Cardiac muscle cell (in vitro differentiated cells and primary cell): ENCODE results near the gene RSBN1L. TPM values are rescaled to one million over a fixed set of nuclear protein-coding genes. Genes with fewer than 3 reads are reported as not detected.
"Not testable (repeated sequence)": the region's sequence is repeated elsewhere in the genome, so short reads cannot be mapped to it uniquely, and the experiment has no call there.

Experiments used
- DNase-seq, 2 donors: peaks; one replicate each; pipeline versions ENCODE4 v3.0.0 to v3.0.0-alpha.2; 2010 to 2017; ENCODE audit warnings: low read depth in 1 of 2, low spot score in 1 of 2
- H3K27ac ChIP-seq: fragments of 200-600 bp; sonication (generic); 2 replicates; pipeline ENCODE4 v1.5.1; 2016
- H3K27me3 ChIP-seq: fragments of 200-600 bp; sonication (generic); 2 replicates; pipeline ENCODE4 v1.6.0; 2016; ENCODE audit warnings: control low read depth
- H3K36me3 ChIP-seq: fragments of 200-600 bp; sonication (generic); 2 replicates; pipeline ENCODE4 v1.5.1; 2016; ENCODE audit warnings: control low read depth
- H3K4me1 ChIP-seq: fragments of 200-600 bp; sonication (generic); 2 replicates; pipeline ENCODE4 v1.8.1; 2017; ENCODE audit warnings: low read depth, mild to moderate bottlenecking, mixed run types
- H3K4me3 ChIP-seq: fragments of 200-600 bp; sonication (generic); 2 replicates; pipeline ENCODE4 v1.5.1; 2016; ENCODE audit warnings: mild to moderate bottlenecking
- H3K9me3 ChIP-seq: fragments of 200-600 bp; sonication (generic); 2 replicates; pipeline ENCODE4 v1.5.1; 2017; ENCODE audit warnings: low read depth, mild to moderate bottlenecking, control low read depth
- CTCF ChIP-seq: IDR thresholded peaks from 2 replicates; pipeline ENCODE4 v1.5.1; 2012; ENCODE audit warnings: low read depth, mild to moderate bottlenecking, low read length
- polyA plus RNA-seq: library from polyadenylated mRNA; unstranded; fragments of >200 nt; fragmentation: Nextera tagmentation; extraction: Ambion mirVana; gene quantifications from 2 replicates; pipeline ENCODE4 v1.2.1, GENCODE V29; 2016
- total RNA-seq: library from RNA; depleted of rRNA; stranded (reverse); fragments of >200 nt; gene quantifications from 2 replicates; pipeline ENCODE4 v1.2.3, GENCODE V29; 2016

RSBN1L gene
- total RNA-seq (13.6 and 24.6 TPM in 2 replicates), polyA plus RNA-seq (6.6 and 8.5 TPM in 2 replicates)

GRCh38 chr7:77696057-77696642, at the start of gene RSBN1L:
Gene RSBN1L (plus strand): TSS chr7:77696459. CDS start chr7:77696470, 11 bp downstream.
- peak within 1 kb of the TSS; percentile 96 for H3K27ac ChIP-seq
- no peaks in the 10 kb centered on the region for H3K36me3 ChIP-seq
- peak; percentile 98 to 99 for DNase-seq
- peak within 1 kb of the TSS; percentile 83 for H3K4me3 ChIP-seq
- no peaks in the 10 kb centered on the region for H3K9me3 ChIP-seq
- peak; percentile 36 for TF ChIP-seq CTCF
- H3K4me1 ChIP-seq, result peaks cover 13% of the 10 kb centered on the region
- H3K27me3 ChIP-seq, result no peaks in the 10 kb centered on the region

- peaks cover 4% of the 10 kb centered on the region for H3K36me3 ChIP-seq
- H3K4me3 ChIP-seq, result no peak overlapping the region
- H3K4me1 ChIP-seq, result peaks cover 4% of the 10 kb centered on the region
- H3K27ac ChIP-seq, result no peak overlapping the region
- TF ChIP-seq CTCF, result no peak
- DNase-seq, result no peak
- no peaks in the 10 kb centered on the region for H3K9me3 ChIP-seq
- H3K27me3 ChIP-seq, result no peaks in the 10 kb centered on the region
These were observed 47.4 kb upstream of the RSBN1L start for GRCh38 chr7:77648742-77649338.

- peaks cover 4% of the 10 kb centered on the region for H3K4me1 ChIP-seq
- peak overlapping the region; percentile 70 for H3K27ac ChIP-seq
- H3K27me3 ChIP-seq, result no peaks in the 10 kb centered on the region
- no peaks in the 10 kb centered on the region for H3K36me3 ChIP-seq
- DNase-seq, result peak; percentile 23 to 72
- no peaks in the 10 kb centered on the region for H3K9me3 ChIP-seq
- TF ChIP-seq CTCF, result no peak
- H3K4me3 ChIP-seq, result no peak overlapping the region
These were observed 46.4 kb upstream of the RSBN1L start for GRCh38 chr7:77649716-77650349.

GRCh38 chr7:77651575-77652162, 44.6 kb upstream of the RSBN1L start:
- Histone ChIP-seq H3K4me1 (peaks cover 4% of the 10 kb centered on the region), H3K27me3 (no peaks in the 10 kb centered on the region), H3K4me3 (no peak overlapping the region), H3K36me3 (no peaks in the 10 kb centered on the region), H3K27ac (peak overlapping the region; percentile 40), H3K9me3 (no peaks in the 10 kb centered on the region)
- DNase-seq, result peak; percentile 50 to 55
- TF ChIP-seq CTCF, result peak; percentile 69

- H3K4me1 ChIP-seq, H3K36me3 ChIP-seq, DNase-seq, H3K27ac ChIP-seq, H3K27me3 ChIP-seq, H3K4me3 ChIP-seq, H3K9me3 ChIP-seq: not testable (repeated sequence)
These were observed 43.4 kb upstream of the RSBN1L start for GRCh38 chr7:77652826-77653225.

- H3K36me3 ChIP-seq, result no peaks in the 10 kb centered on the region
- no peak overlapping the region for H3K27ac ChIP-seq
- H3K4me1 ChIP-seq, result peaks cover 4% of the 10 kb centered on the region
- no peaks in the 10 kb centered on the region for H3K9me3 ChIP-seq
- no peaks in the 10 kb centered on the region for H3K27me3 ChIP-seq
- no peak overlapping the region for H3K4me3 ChIP-seq
- no peak for TF ChIP-seq CTCF
- DNase-seq, result no peak
These were observed 42.7 kb upstream of the RSBN1L start for GRCh38 chr7:77653572-77653971.
